ENCODE measurements around the gene MATN1.
A peak's percentile ranks its signal among the peaks of the same experiment; 100 is the strongest.
"Not testable (repeated sequence)": the region's sequence is repeated elsewhere in the genome, so short reads cannot be mapped to it uniquely, and the experiment has no call there.

Gene MATN1

GRCh38 chr1:30691480-30691879 is 31.9 kb downstream of the MATN1 start:
- Mint-ChIP-seq H3K4me3 (no peak overlapping the region), H3K27me3 (peaks cover 35 to 43% of the 10 kb centered on the region in 2 donors), H3K9me3 (no peaks in the 10 kb centered on the region), H3K4me1 (peaks cover 0 to 7% of the 10 kb centered on the region in 2 donors), H3K36me3 (no peaks in the 10 kb centered on the region), H3K27ac (no peak overlapping the region)
- no peak for DNase-seq
- ATAC-seq (replicated peaks): no peak

- Mint-ChIP-seq H3K27ac (no peak overlapping the region), H3K4me3 (no peak overlapping the region), H3K36me3 (no peaks in the 10 kb centered on the region), H3K4me1 (peaks cover 6 to 7% of the 10 kb centered on the region in 2 donors), H3K27me3 (peaks cover 44 to 51% of the 10 kb centered on the region in 2 donors), H3K9me3 (no peaks in the 10 kb centered on the region)
- DNase-seq: no peak
- ATAC-seq (replicated peaks): no peak
Measured at GRCh38 chr1:30689901-30690645, 33.3 kb downstream of the MATN1 start.

DNA sequence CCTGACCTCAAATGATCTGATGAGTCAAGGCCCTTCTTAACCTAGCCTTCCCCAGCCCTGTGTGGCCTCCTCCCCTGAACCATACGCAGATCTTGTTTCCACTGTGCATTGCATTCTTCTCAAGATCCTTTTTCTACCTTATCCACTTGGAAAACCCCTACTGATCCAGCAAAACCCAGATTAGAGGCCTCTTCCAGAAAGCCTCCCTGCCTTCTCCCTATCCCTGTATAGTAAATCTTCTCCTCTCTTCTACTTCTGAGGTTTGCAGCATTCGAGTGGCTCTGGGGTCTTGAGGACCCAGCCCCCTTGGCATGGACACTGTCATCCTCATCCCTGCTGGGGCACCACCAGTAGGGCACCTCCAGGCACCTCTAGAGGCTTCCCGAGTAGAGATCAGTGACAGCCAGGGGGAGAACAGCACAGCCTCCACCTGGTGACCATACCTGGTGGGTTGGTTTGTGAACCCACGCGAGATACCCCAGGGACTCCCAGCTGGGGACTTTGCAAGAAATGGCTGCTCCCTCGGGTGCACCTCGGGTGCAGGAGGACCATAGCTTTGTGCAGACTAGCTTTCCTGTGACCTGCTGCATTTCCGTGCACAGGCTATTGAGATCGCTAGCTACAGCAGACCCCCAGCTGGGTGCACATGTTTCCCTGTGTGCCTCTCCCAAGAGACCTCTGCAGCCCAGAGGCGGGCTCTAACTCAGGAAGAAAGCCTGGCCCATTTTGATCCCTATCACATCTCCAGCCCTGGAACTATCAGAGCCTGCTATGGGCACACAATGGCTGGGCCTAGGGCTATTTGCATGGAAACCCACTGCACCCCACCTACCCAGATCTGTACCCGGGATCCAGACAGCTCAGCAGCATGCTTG is 34.2 kb downstream of the MATN1 start:
- H3K36me3 Mint-ChIP-seq: no peaks in the 10 kb centered on the region
- H3K27me3 Mint-ChIP-seq: peaks cover 53 to 61% of the 10 kb centered on the region in 2 donors
- ATAC-seq (replicated peaks): no peak
- peaks cover 10 to 15% of the 10 kb centered on the region in 2 donors for H3K4me1 Mint-ChIP-seq
- no peaks in the 10 kb centered on the region for H3K9me3 Mint-ChIP-seq
- DNase-seq: no peak
- no peak overlapping the region for H3K27ac Mint-ChIP-seq
- no peak overlapping the region for H3K4me3 Mint-ChIP-seq

DNA sequence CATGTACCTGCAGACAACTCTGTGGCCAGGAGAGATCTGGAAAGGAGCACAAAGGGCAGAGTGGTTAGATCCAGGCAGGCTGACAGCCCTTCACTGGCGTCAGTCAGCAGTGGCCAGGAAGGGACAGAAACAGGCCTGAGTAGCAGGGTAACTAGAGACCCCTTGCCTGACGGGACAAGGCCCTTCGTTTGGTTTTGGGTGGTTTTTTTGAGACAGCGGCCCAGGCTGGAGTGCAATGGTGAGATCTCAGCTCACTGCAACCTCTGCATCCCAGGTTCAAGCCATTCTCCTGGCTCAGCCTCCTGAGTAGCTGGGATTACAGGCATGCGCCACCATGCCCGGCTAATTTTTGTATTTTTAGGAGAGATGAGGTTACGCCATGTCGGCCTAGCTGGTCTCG is 34.9 kb downstream of the MATN1 start:
- peaks cover 10 to 15% of the 10 kb centered on the region in 2 donors for H3K4me1 Mint-ChIP-seq
- DNase-seq; H3K27ac Mint-ChIP-seq; H3K9me3 Mint-ChIP-seq; H3K36me3 Mint-ChIP-seq; H3K4me3 Mint-ChIP-seq; ATAC-seq (replicated peaks): not testable (repeated sequence)
- peaks cover 60 to 67% of the 10 kb centered on the region in 2 donors for H3K27me3 Mint-ChIP-seq

DNA sequence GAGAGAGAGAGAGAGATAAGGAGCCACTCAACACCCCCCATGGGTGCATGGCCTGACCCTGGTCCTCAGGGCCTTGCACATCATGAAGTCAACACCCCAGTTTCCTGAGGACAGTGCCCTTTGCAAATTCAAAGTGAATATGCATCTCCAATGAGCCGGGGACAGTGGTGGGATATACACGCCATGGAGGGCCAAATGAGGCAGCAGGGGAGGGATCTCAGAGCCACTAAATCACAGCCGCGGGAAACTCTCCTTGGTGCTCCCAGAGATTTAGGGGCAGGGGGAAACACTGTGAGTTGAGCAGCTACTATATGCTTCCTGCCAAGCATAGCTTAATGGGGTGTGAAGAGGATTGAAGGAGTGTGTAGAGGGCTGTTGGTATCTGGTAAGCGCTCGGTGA is 35.5 kb downstream of the MATN1 start:
- no peak for ATAC-seq (replicated peaks)

DNA sequence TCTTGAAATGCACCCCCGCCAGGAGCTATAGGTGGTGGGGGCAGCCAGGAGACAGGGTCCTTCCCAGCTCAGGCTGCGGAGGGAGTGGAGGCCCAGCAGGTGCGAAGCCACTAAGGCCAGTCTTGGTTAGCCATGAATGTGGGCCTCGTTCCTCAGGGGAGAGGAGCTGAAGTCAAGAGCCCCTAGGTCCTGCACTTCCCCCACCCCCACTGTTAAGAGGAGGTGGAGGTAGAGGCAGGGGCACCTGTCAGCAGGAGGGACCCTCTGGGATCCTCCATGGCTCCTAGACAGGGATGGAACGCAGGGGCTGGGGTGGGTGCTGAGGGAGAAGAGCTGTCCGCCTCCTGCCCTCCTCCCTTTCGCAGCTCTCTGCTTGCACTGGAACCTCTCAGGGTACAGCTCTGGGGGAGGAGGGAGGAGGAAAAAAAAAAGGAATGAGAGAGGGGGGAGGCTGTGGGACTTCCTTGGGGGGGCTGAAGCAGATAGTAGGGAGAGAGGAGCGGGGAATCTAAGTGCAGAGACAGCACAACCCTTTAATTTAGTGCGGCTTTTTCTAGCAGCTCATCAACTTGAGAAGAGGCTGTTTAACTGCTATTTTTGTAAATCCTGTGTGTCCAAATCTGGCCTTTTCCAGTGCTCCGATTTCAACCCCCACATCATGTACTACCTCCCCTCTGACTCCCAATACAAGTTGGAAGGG is 37.0 kb downstream of the MATN1 start:
- H3K9me3 Mint-ChIP-seq: no peaks in the 10 kb centered on the region
- H3K27ac Mint-ChIP-seq: no peak overlapping the region
- ATAC-seq (replicated peaks): no peak
- H3K27me3 Mint-ChIP-seq: peaks cover 66 to 70% of the 10 kb centered on the region in 2 donors
- DNase-seq: no peak
- H3K36me3 Mint-ChIP-seq: no peaks in the 10 kb centered on the region
- no peak overlapping the region for H3K4me3 Mint-ChIP-seq
- H3K4me1 Mint-ChIP-seq: peaks cover 8 to 10% of the 10 kb centered on the region in 2 donors

More for the DNA sequence above, 35.5 kb downstream of the MATN1 start:
- Mint-ChIP-seq H3K36me3 (no peaks in the 10 kb centered on the region), H3K4me1 (peaks cover 10 to 13% of the 10 kb centered on the region in 2 donors), H3K27me3 (peaks cover 64 to 72% of the 10 kb centered on the region in 2 donors), H3K9me3 (no peaks in the 10 kb centered on the region), H3K4me3 (no peak overlapping the region), H3K27ac (no peak overlapping the region)
- DNase-seq: no peak

DNA sequence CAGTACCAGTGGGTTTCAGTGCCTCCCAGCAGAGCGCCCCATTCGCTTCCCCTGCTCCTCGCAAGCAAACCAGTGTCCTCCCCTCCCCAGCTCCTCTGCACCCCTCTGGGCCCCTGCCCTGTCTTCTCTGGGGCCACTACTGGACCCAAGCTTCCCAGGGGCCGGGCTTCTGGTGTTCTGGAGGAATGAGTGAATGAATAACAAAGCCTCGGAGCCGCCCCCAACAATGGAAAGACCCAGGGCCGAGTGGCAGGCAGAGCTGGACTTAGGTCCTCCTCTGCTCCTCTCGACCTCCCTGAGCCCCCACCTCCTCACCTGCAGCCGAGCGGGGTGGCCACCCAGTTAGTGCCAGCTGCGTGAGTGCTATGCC is 37.6 kb downstream of the MATN1 start:
- H3K36me3 Mint-ChIP-seq: no peaks in the 10 kb centered on the region
- H3K4me3 Mint-ChIP-seq: peak overlapping the region in 1 of 2 donors; percentile 29
- peaks cover 8 to 10% of the 10 kb centered on the region in 2 donors for H3K4me1 Mint-ChIP-seq
- DNase-seq: no peak
- ATAC-seq (replicated peaks): no peak
- no peak overlapping the region for H3K27ac Mint-ChIP-seq
- H3K9me3 Mint-ChIP-seq: no peaks in the 10 kb centered on the region
- peaks cover 64 to 70% of the 10 kb centered on the region in 2 donors for H3K27me3 Mint-ChIP-seq

GRCh38 chr1:30684881-30685795 is 38.2 kb downstream of the MATN1 start:
- Mint-ChIP-seq H3K9me3 (peaks cover 0 to 2% of the 10 kb centered on the region in 2 donors), H3K27ac (no peak overlapping the region), H3K4me3 (peak overlapping the region; percentile 36 to 46), H3K36me3 (no peaks in the 10 kb centered on the region), H3K4me1 (peaks cover 8 to 10% of the 10 kb centered on the region in 2 donors), H3K27me3 (peaks cover 61 to 70% of the 10 kb centered on the region in 2 donors)
- DNase-seq (no peak), ATAC-seq (replicated peaks) (peak; percentile 46 to 72)

DNA sequence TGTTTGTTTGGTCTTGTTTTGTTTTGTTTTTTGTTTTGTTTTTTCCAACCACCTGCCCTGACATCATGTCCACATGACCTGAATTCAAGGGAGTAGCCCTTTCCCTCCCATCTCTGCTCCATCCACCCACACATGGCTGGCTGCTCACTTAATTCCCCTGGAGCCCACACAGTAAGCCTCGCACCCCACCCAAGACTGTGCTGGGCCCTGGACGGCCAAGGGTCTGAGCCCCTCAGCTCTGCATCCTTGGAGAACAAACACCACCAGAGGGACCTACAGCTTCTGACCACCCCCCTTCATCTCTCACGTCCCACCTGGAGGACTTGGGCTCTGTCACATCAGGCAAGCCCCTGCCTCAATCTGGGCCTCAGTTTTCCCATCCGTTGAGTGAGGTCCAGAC is 39.1 kb downstream of the MATN1 start:
- H3K27ac Mint-ChIP-seq: no peak overlapping the region
- ATAC-seq (replicated peaks) (no peak), DNase-seq (no peak)
- no peak overlapping the region for H3K4me3 Mint-ChIP-seq
- H3K27me3 Mint-ChIP-seq: peaks cover 65 to 74% of the 10 kb centered on the region in 2 donors
- H3K4me1 Mint-ChIP-seq: peaks cover 8 to 10% of the 10 kb centered on the region in 2 donors
- H3K9me3 Mint-ChIP-seq: peaks cover 0 to 6% of the 10 kb centered on the region in 2 donors
- no peaks in the 10 kb centered on the region for H3K36me3 Mint-ChIP-seq

DNA sequence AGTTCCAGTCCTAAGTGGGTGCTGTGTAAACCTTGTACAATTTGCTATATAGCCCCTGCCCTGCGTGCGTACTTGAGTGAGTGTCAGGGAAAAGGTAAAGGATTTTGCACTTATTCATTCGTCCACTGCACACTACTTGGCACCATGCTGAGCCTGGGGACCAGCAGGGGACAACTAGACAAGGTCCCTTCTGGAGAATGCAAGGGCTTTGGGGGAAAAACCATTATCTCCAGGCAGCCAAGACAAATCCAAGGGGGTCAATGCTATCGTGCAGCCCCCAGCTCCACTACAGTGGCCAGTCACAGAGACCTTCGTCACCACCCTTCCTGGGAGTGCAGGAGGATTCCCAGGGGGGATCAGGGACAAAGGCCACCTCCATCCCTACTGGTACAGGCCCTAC is 39.7 kb downstream of the MATN1 start:
- Mint-ChIP-seq H3K36me3 (peaks cover 0 to under 1% of the 10 kb centered on the region in 2 donors), H3K4me1 (peaks cover 8 to 10% of the 10 kb centered on the region in 2 donors), H3K4me3 (no peak overlapping the region), H3K27me3 (peaks cover 63 to 75% of the 10 kb centered on the region in 2 donors), H3K27ac (no peak overlapping the region), H3K9me3 (peaks cover 0 to 9% of the 10 kb centered on the region in 2 donors)
- no peak for ATAC-seq (replicated peaks)
- DNase-seq: no peak

- peaks cover 69 to 77% of the 10 kb centered on the region in 2 donors for H3K27me3 Mint-ChIP-seq
- DNase-seq (no peak), ATAC-seq (replicated peaks) (no peak)
- no peak overlapping the region for H3K27ac Mint-ChIP-seq
- peaks cover 0 to 10% of the 10 kb centered on the region in 2 donors for H3K9me3 Mint-ChIP-seq
- H3K4me1 Mint-ChIP-seq: peaks cover 8 to 10% of the 10 kb centered on the region in 2 donors
- H3K4me3 Mint-ChIP-seq: no peak overlapping the region
- H3K36me3 Mint-ChIP-seq: peaks cover 0 to 2% of the 10 kb centered on the region in 2 donors
Measured at GRCh38 chr1:30682396-30683275, 40.7 kb downstream of the MATN1 start.

GRCh38 chr1:30681782-30682181 is 41.6 kb downstream of the MATN1 start:
- peaks cover 0 to 2% of the 10 kb centered on the region in 2 donors for H3K36me3 Mint-ChIP-seq
- no peak overlapping the region for H3K4me3 Mint-ChIP-seq
- H3K27ac Mint-ChIP-seq: no peak overlapping the region
- peaks cover 66 to 77% of the 10 kb centered on the region in 2 donors for H3K27me3 Mint-ChIP-seq
- no peak for DNase-seq
- H3K4me1 Mint-ChIP-seq: peaks cover 8 to 10% of the 10 kb centered on the region in 2 donors
- no peak for ATAC-seq (replicated peaks)
- H3K9me3 Mint-ChIP-seq: peaks cover 0 to 10% of the 10 kb centered on the region in 2 donors
